Stomach (tissue), 9 donors: Measurements from ENCODE around the gene STX4. TPM values are rescaled to one million over a fixed set of nuclear protein-coding genes. Genes with fewer than 3 reads are reported as not detected.

Experiments
- DNase-seq, 2 donors: peaks; one replicate each; pipeline versions ENCODE4 v3.0.0 to v3.0.0-alpha.2; 2013 to 2019
- H3K27ac ChIP-seq, 5 donors: fragments of 200-600 bp in 4 of 5; sonication (generic) in 4 of 5; one replicate each; pipeline ENCODE4 v1.5.1; 2013 to 2019; ENCODE audit warnings: mild to moderate bottlenecking in 1 of 5, moderate library complexity in 1 of 5
- H3K27me3 ChIP-seq, 3 donors: fragments of 200-600 bp; sonication (generic); one replicate each; pipeline ENCODE4 v1.5.1; 2017 to 2019; ENCODE audit warnings: mixed run types in 1 of 3
- H3K36me3 ChIP-seq, 4 donors: fragments of 200-600 bp; sonication (generic); 1 replicate in 3 of 4; 2 replicates in 1 of 4; pipeline ENCODE4 v1.5.1; 2016 to 2019
- H3K4me1 ChIP-seq, 4 donors: fragments of 200-600 bp; sonication (generic); one replicate each; pipeline ENCODE4 v1.5.1; 2016 to 2019
- H3K4me3 ChIP-seq, 4 donors: fragments of 200-600 bp; sonication (generic) in 3 of 4; one replicate each; pipeline ENCODE4 v1.5.1; 2016 to 2019; ENCODE audit warnings: mild to moderate bottlenecking in 1 of 4
- H3K9me3 ChIP-seq, 4 donors: fragments of 200-600 bp; sonication (generic); one replicate each; pipeline ENCODE4 v1.5.1; 2016 to 2019
- EP300 ChIP-seq: sonication (generic); formaldehyde crosslinking; IDR thresholded peaks from one replicate; pipeline ENCODE4 v1.6.1; 2017; ENCODE audit warnings: antibody characterized with exemption
- POLR2A ChIP-seq, 4 donors: fragments of 450-650 bp; IDR thresholded peaks; one replicate each; pipeline ENCODE4 v1.6.1; 2016; ENCODE audit warnings: antibody characterized with exemption in 4 of 4, control low read depth in 2 of 4, mild to moderate bottlenecking in 1 of 4, moderate library complexity in 1 of 4
- POLR2AphosphoS5 ChIP-seq, 3 donors: sonication (generic); formaldehyde crosslinking; IDR thresholded peaks; one replicate each; pipeline ENCODE4 v1.6.1; 2016; ENCODE audit warnings: antibody characterized with exemption in 3 of 3
- WGBS, 5 donors: extraction: QIAGEN DNeasy Blood & Tissue Kit in 3 of 5; methylation state at CpG; one replicate each; pipeline versions ENCODE4 v1.1.5 to v1.1.7; 2013 to 2018; 5-methylcytosine and 5-hydroxymethylcytosine counted together
- intact Hi-C: fragments of 100-400 bp; cut with DNase I; formaldehyde crosslinking; loops from one replicate; pipeline ENCODE4 v1.15.1; 2023; ENCODE audit warnings: low total_unique reads
- polyA plus RNA-seq, 3 donors: library from polyadenylated mRNA; stranded (reverse); fragments of 200-250 nt; gene quantifications; one replicate each; pipeline ENCODE4 v1.2.3, GENCODE V29; 2013
- total RNA-seq, 5 donors: library from RNA; depleted of rRNA; stranded (reverse); fragments of >200 nt; gene quantifications; one replicate each; pipeline versions ENCODE4 v1.1.0 to v1.2.3, GENCODE V29; 2014 to 2016
- TF ChIP-seq, protein P1 (sequence below), 7 experiments: fragments of 450-650 bp in 4 of 7; fragments of 200-600 bp in 3 of 7; sonication (generic) in 3 of 7; IDR thresholded peaks; one replicate each; pipeline ENCODE4 v1.5.1; 2016 to 2019; ENCODE audit warnings: antibody characterized with exemption in 7 of 7, control low read depth in 2 of 7, mild to moderate bottlenecking in 1 of 7
- donor health status: healthy with polysubstance abuse.
- donor health status: Bipolar disorder and iron deficiency.
- donor health status: healthy.

Gene STX4
- total and polyA plus RNA-seq, 8 donors = 13.8 to 254 (median 60.2) TPM

DNA sequence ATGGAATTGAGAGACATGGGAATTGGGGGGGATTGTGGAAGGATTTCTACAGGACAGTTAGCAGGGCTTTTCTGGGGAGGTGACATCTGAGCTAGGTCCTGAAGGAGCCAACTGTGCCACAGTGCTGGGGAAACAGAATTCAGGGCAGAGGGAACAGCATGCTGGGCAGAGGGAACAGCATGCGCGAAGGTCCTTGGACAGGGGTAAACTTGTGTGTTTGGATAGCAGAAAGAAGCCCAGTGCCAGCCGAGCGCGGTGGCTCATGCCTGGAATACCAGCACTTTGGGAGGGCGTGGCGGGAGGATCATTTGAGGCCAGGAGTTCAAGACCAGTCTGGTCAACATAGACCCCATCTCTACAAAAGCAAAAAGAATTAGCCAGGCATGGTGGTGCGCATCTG, 26.8 kb upstream of the STX4 start:
- H3K36me3 ChIP-seq = no peaks in the 10 kb centered on the region
- H3K27ac ChIP-seq = no peak overlapping the region
- WGBS, 5 donors = 76 to 93% (median 87%) methylated on average over 8 of the region's 8 CpGs
- peaks cover 4 to 79% (median 45%) of the 10 kb centered on the region in 3 donors for H3K27me3 ChIP-seq
- DNase-seq = no peak
- H3K4me1 ChIP-seq = peaks cover 0 to 9% (median 7%) of the 10 kb centered on the region in 4 donors
- no peaks in the 10 kb centered on the region for H3K9me3 ChIP-seq
- intact Hi-C loops = no loop called here
- TF ChIP-seq EP300 (no peak), POLR2A (IDR thresholded peaks at IDR 0.05) (no peak), POLR2AphosphoS5 (IDR thresholded peaks at IDR 0.05) (no peak)
- TF ChIP-seq, protein P1, sequence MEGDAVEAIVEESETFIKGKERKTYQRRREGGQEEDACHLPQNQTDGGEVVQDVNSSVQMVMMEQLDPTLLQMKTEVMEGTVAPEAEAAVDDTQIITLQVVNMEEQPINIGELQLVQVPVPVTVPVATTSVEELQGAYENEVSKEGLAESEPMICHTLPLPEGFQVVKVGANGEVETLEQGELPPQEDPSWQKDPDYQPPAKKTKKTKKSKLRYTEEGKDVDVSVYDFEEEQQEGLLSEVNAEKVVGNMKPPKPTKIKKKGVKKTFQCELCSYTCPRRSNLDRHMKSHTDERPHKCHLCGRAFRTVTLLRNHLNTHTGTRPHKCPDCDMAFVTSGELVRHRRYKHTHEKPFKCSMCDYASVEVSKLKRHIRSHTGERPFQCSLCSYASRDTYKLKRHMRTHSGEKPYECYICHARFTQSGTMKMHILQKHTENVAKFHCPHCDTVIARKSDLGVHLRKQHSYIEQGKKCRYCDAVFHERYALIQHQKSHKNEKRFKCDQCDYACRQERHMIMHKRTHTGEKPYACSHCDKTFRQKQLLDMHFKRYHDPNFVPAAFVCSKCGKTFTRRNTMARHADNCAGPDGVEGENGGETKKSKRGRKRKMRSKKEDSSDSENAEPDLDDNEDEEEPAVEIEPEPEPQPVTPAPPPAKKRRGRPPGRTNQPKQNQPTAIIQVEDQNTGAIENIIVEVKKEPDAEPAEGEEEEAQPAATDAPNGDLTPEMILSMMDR (IDR thresholded peaks at IDR 0.05) = no peak
- H3K4me3 ChIP-seq = no peak overlapping the region

DNA sequence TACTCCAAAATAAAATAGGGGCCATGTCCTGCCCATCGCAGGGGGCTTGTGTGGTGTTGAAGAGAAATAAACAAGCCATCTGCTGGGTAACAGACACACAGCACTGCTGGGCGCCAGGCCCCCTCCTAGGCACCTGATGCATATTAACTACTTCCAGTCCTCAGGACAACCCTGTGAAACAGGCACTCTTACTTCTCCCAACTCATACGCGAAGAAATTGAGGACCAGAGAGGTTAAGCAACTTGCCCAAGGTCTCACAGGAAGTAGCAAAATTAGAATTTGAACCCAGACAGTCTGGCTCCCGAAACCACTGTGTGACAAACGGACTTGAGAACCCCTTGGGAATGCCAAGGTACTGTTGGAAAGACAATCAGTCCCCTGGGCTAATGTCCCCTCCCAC, 25.7 kb upstream of the STX4 start:
- TF ChIP-seq POLR2A (IDR thresholded peaks at IDR 0.05) (no peak), EP300 (no peak), POLR2AphosphoS5 (IDR thresholded peaks at IDR 0.05) (no peak)
- TF ChIP-seq, protein P1 (IDR thresholded peaks at IDR 0.05) = no peak
- H3K4me3 ChIP-seq = no peak overlapping the region
- intact Hi-C loops = no loop called here
- WGBS, 5 donors = 41 to 58% (median 53%) methylated on average over 6 of the region's 6 CpGs
- no peaks in the 10 kb centered on the region for H3K9me3 ChIP-seq
- no peak overlapping the region for H3K27ac ChIP-seq
- DNase-seq = no peak
- peaks cover 0 to 9% (median 7%) of the 10 kb centered on the region in 4 donors for H3K4me1 ChIP-seq
- no peaks in the 10 kb centered on the region for H3K36me3 ChIP-seq
- peaks cover 4 to 80% (median 54%) of the 10 kb centered on the region in 3 donors for H3K27me3 ChIP-seq

DNA sequence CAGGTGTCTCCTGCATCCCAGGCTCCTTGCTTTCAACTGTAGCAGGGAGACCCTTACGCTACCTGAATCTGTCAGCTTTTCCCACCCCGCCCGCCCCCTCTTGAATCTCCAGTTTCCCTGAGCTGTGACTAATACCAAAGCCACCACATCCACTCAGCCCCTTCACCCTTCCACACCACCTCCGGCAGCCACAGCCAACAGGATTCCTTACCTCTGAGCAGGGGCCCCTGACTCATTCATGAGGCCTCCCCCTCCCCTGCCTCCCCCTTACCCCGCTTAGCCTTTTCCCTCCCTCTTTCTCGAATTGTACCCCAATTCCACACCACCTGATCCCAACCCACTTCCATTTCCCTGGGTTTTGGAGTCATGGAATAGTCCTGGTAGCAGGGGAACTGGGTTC, 25.2 kb upstream of the STX4 start:
- Histone ChIP-seq H3K27me3 (peaks cover 4 to 84% (median 54%) of the 10 kb centered on the region in 3 donors), H3K27ac (no peak overlapping the region), H3K4me1 (peaks cover 0 to 9% (median 7%) of the 10 kb centered on the region in 4 donors), H3K36me3 (no peaks in the 10 kb centered on the region), H3K9me3 (no peaks in the 10 kb centered on the region), H3K4me3 (no peak overlapping the region)
- TF ChIP-seq POLR2AphosphoS5 (IDR thresholded peaks at IDR 0.05) (no peak), POLR2A (IDR thresholded peaks at IDR 0.05) (no peak), EP300 (no peak)
- TF ChIP-seq, protein P1 (IDR thresholded peaks at IDR 0.05) = no peak
- intact Hi-C loops = no loop called here
- no peak for DNase-seq
- 56 to 69% (median 65%) methylated on average over 6 of the region's 6 CpGs for WGBS, 5 donors

GRCh38 chr16:31008551-31008950, 24.8 kb upstream of the STX4 start:
- Histone ChIP-seq H3K36me3 (no peaks in the 10 kb centered on the region), H3K27ac (no peak overlapping the region), H3K9me3 (no peaks in the 10 kb centered on the region), H3K4me1 (peaks cover 0 to 9% (median 7%) of the 10 kb centered on the region in 4 donors), H3K4me3 (no peak overlapping the region), H3K27me3 (peaks cover 4 to 86% (median 54%) of the 10 kb centered on the region in 3 donors)
- TF ChIP-seq POLR2AphosphoS5 (IDR thresholded peaks at IDR 0.05) (no peak), EP300 (no peak), POLR2A (IDR thresholded peaks at IDR 0.05) (no peak)
- TF ChIP-seq, protein P1 (IDR thresholded peaks at IDR 0.05) = no peak
- 66 to 90% (median 85%) methylated on average over 5 of the region's 5 CpGs for WGBS, 5 donors
- no peak for DNase-seq
- intact Hi-C loops = no loop called here
